GM12878 (cell line): ENCODE data around the gene NCAM1. TPM values are rescaled to one million over a fixed set of nuclear protein-coding genes. Genes with fewer than 3 reads are reported as not detected.

ENCODE experiments used
- ATAC-seq: fragments of 200-7000 bp; cut with Tn5 transposase; 3 replicates; pipeline ENCODE4 v1.9.1; 2020; ENCODE audit warnings: mild to moderate bottlenecking, moderate library complexity
- BruUV-seq: library from RNA; stranded (reverse); fragments of 400-500 nt; replicated peaks from 2 replicates; lab custom pipeline; 2021; lab: Mats Ljungman, UMichigan
- CTCF ChIA-PET: fragments of 300-600 bp; sonication (Branson Sonifier 250); formaldehyde crosslinking; extraction: SDS; loops from one replicate; lab custom pipeline; 2021; ENCODE audit warnings: inconsistent platforms; lab: Yijun Ruan, JAX
- POLR2A ChIA-PET: fragments of 350-600 bp; formaldehyde crosslinking; extraction: SDS; loops from one replicate; lab custom pipeline; 2021; ENCODE audit warnings: inconsistent platforms; lab: Charles Lee
- RAD21 ChIA-PET: fragments of 300-600 bp; sonication (Branson Sonifier 250); formaldehyde crosslinking; loops from one replicate; lab custom pipeline; 2023; ENCODE audit warnings: antibody characterized with exemption; ENCODE audit not compliant: unreplicated experiment; lab: Charles Lee
- SMC1A ChIA-PET: fragments of 300-600 bp; sonication (Branson Sonifier 250); formaldehyde crosslinking; loops from one replicate; lab custom pipeline; 2023; ENCODE audit not compliant: unreplicated experiment, uncharacterized antibody; lab: Charles Lee
- DNase-seq: peaks from one replicate; pipeline ENCODE4 v3.0.0-alpha.2; 2011; ENCODE audit warnings: low read depth, low spot score
- FAIRE-seq: peaks from 3 replicates; lab custom pipeline; 2011; peaks lifted over from hg19 to GRCh38; lab: Jason Lieb, UNC
- H2AFZ ChIP-seq: 2 replicates; pipeline ENCODE4 v1.6.0; 2011; ENCODE audit warnings: low read depth, low read length, control low read depth; ENCODE audit not compliant: control insufficient read depth
- H3K27ac ChIP-seq: 2 replicates; pipeline ENCODE4 v1.5.1; 2011; ENCODE audit warnings: control low read depth; ENCODE audit not compliant: control insufficient read depth, insufficient read depth
- H3K27me3 ChIP-seq, 2 experiments: replicated peaks in 1 of 2; 2 replicates each; pipeline versions ENCODE4 v1.6.0 to v1.6.1; 2011; ENCODE audit warnings: low read length in 1 of 2; ENCODE audit not compliant: control insufficient read depth in 2 of 2, insufficient read depth in 2 of 2
- H3K36me3 ChIP-seq, 2 experiments: 2 replicates each; pipeline ENCODE4 v1.5.1; 2011; ENCODE audit warnings: low read length in 1 of 2; ENCODE audit not compliant: control insufficient read depth in 2 of 2, insufficient read depth in 2 of 2
- H3K4me1 ChIP-seq: 2 replicates; pipeline ENCODE4 v1.6.1; 2011; ENCODE audit warnings: mild to moderate bottlenecking, low read length, moderate library complexity, mixed read lengths; ENCODE audit not compliant: control insufficient read depth, insufficient read depth
- H3K4me2 ChIP-seq: 2 replicates; pipeline ENCODE4 v1.6.0; 2011; ENCODE audit warnings: control low read depth; ENCODE audit not compliant: control insufficient read depth, insufficient read depth
- H3K4me3 ChIP-seq: fragments of 200-600 bp; sonication (generic); 2 replicates; pipeline ENCODE4 v1.5.1; 2016
- H3K79me2 ChIP-seq: 2 replicates; pipeline ENCODE4 v1.6.0; 2011; ENCODE audit warnings: low read length; ENCODE audit not compliant: control insufficient read depth, insufficient read depth
- H3K9ac ChIP-seq: 2 replicates; pipeline ENCODE4 v1.8.0; 2011; ENCODE audit warnings: low read length, control low read depth, mixed read lengths; ENCODE audit not compliant: control insufficient read depth, insufficient read depth
- H3K9me3 ChIP-seq: replicated peaks from 3 replicates; pipeline ENCODE4 v1.5.1; 2011; ENCODE audit warnings: mild to moderate bottlenecking, low read length; ENCODE audit not compliant: control insufficient read depth, insufficient read depth
- H4K20me1 ChIP-seq: 2 replicates; pipeline ENCODE4 v1.6.0; 2011; ENCODE audit not compliant: control insufficient read depth, insufficient read depth
- CREB1 ChIP-seq: IDR thresholded peaks from 2 replicates; pipeline ENCODE4 v1.6.1; 2012; ENCODE audit warnings: low read depth, mild to moderate bottlenecking, inconsistent platforms
- HCFC1 ChIP-seq: fragments of 150-350 bp; IDR thresholded peaks from 2 replicates; pipeline ENCODE4 v1.6.1; 2014; ENCODE audit warnings: low read length
- NR2C2 ChIP-seq: IDR thresholded peaks from 2 replicates; pipeline ENCODE4 v1.6.1; 2011; ENCODE audit warnings: borderline replicate concordance, low read depth; ENCODE audit not compliant: control insufficient read depth, insufficient read length
- POLR2A ChIP-seq: IDR thresholded peaks from 2 replicates; pipeline ENCODE4 v1.6.1; 2011; ENCODE audit warnings: low read depth, mild to moderate bottlenecking, low read length
- SIN3A ChIP-seq: IDR thresholded peaks from 2 replicates; pipeline ENCODE4 v1.6.1; 2012; ENCODE audit warnings: low read depth, low read length, improper control_type of control experiment
- TCF12 ChIP-seq: IDR thresholded peaks from 2 replicates; pipeline ENCODE4 v1.6.1; 2011; ENCODE audit warnings: low read depth, mild to moderate bottlenecking, low read length
- ZNF622 ChIP-seq: fragments of 450-650 bp; IDR thresholded peaks from 2 replicates; pipeline ENCODE4 v1.6.1; 2017; ENCODE audit warnings: mild to moderate bottlenecking, inconsistent platforms
- WGBS: methylation state at CpG from one replicate; pipeline ENCODE4 v1.1.6; 2016; ENCODE audit warnings: low lambda C conversion rate; ENCODE audit not compliant: insufficient replicate concordance, insufficient coverage; ENCODE audit errors: missing lambda C conversion rate; 5-methylcytosine and 5-hydroxymethylcytosine counted together
- in situ Hi-C: fragments of 300-500 bp; cut with MboI; formaldehyde crosslinking; loops from 9 replicates; pipeline ENCODE4 v1.14.3; 2018; ENCODE audit warnings: mixed read lengths
- intact Hi-C: fragments of 100-400 bp; cut with micrococcal nuclease; formaldehyde crosslinking; loops from one replicate; pipeline ENCODE4 v1.14.2; 2022; ENCODE audit not compliant: unreplicated experiment
- polyA plus RNA-seq, 11 experiments: library from polyadenylated mRNA; depleted of rRNA in 4 of 11; unstranded in 6 of 11; stranded (reverse) in 5 of 11; fragments of >200 nt; fragmentation: Nextera tagmentation in 4 of 11; fragmentation: Illumina TruSeq in 1 of 11; extraction: Ambion mirVana in 4 of 11; extraction: Trizol in 1 of 11; gene quantifications; 1 replicate in 1 of 11; 2 replicates in 10 of 11; pipeline versions ENCODE4 v1.2.1 to v1.2.3, GENCODE V29; 2011 to 2016; ENCODE audit warnings: inconsistent platforms in 2 of 11, missing spikeins in 2 of 11, low read depth in 1 of 11
- total RNA-seq, 4 experiments: library from RNA; depleted of rRNA in 3 of 4; stranded (reverse); fragments of >200 nt in 3 of 4; fragmentation: Illumina TruSeq in 1 of 4; extraction: Trizol in 1 of 4; gene quantifications; 2 replicates each; pipeline versions ENCODE4 v1.2.1 to v1.2.3, GENCODE V29; 2013 to 2021
- TF ChIP-seq, protein P1 (sequence below): fragments of 450-650 bp; IDR thresholded peaks from 2 replicates; pipeline ENCODE4 v1.6.1; 2017; ENCODE audit warnings: mild to moderate bottlenecking, moderate library complexity
- TF ChIP-seq, protein P2 (sequence below): IDR thresholded peaks from 2 replicates; pipeline ENCODE4 v1.6.1; 2012; ENCODE audit warnings: improper control_type of control experiment, low read depth, low read length; ENCODE audit not compliant: insufficient replicate concordance
- TF ChIP-seq, protein P3 (sequence below): fragments of 450-650 bp; IDR thresholded peaks from 2 replicates; pipeline ENCODE4 v1.6.1; 2017; ENCODE audit warnings: mild to moderate bottlenecking
- TF ChIP-seq, protein P4 (sequence below): IDR thresholded peaks from 2 replicates; pipeline ENCODE4 v1.6.1; 2012; ENCODE audit warnings: low read depth, low read length, improper control_type of control experiment

Gene NCAM1
- total and polyA plus RNA-seq, 10 of the 15 experiments (the other 5 are each of a cell fraction or from before 2014, with no cell fraction given) = 0.10 to 0.23 (median 0.11) TPM; not detected in 7

DNA sequence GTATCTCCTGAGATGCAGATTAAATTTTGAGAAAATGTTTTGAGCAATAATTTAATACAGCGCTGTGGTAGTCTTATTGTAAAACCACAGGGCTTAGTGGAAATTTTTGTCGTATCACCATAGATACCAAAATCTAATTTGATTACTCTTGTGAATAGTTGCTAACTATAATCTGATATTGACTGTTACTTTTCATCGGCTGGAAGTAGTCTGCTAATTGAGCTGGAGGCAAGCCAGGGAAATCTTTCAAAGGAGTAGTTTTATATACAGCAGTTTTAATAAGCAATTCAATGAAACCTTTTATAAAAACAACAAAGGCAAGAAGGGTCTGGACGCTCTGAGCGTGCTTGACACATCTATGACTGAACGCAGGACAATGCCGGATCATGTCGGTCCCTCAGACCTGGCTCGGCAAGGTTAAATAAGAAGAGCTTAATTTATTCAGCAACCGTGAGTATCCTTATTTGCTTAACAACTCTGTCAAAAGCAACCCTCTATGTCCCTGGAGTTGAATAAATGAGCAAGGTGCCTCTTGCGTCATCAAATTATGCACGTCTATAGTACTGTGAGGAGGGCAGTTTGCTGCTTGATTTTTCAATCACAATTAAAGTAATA lies 121.2 kb downstream of the NCAM1 start (continued):
- TF ChIP-seq, protein P1, sequence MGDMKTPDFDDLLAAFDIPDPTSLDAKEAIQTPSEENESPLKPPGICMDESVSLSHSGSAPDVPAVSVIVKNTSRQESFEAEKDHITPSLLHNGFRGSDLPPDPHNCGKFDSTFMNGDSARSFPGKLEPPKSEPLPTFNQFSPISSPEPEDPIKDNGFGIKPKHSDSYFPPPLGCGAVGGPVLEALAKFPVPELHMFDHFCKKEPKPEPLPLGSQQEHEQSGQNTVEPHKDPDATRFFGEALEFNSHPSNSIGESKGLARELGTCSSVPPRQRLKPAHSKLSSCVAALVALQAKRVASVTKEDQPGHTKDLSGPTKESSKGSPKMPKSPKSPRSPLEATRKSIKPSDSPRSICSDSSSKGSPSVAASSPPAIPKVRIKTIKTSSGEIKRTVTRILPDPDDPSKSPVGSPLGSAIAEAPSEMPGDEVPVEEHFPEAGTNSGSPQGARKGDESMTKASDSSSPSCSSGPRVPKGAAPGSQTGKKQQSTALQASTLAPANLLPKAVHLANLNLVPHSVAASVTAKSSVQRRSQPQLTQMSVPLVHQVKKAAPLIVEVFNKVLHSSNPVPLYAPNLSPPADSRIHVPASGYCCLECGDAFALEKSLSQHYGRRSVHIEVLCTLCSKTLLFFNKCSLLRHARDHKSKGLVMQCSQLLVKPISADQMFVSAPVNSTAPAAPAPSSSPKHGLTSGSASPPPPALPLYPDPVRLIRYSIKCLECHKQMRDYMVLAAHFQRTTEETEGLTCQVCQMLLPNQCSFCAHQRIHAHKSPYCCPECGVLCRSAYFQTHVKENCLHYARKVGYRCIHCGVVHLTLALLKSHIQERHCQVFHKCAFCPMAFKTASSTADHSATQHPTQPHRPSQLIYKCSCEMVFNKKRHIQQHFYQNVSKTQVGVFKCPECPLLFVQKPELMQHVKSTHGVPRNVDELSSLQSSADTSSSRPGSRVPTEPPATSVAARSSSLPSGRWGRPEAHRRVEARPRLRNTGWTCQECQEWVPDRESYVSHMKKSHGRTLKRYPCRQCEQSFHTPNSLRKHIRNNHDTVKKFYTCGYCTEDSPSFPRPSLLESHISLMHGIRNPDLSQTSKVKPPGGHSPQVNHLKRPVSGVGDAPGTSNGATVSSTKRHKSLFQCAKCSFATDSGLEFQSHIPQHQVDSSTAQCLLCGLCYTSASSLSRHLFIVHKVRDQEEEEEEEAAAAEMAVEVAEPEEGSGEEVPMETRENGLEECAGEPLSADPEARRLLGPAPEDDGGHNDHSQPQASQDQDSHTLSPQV = no peak

DNA sequence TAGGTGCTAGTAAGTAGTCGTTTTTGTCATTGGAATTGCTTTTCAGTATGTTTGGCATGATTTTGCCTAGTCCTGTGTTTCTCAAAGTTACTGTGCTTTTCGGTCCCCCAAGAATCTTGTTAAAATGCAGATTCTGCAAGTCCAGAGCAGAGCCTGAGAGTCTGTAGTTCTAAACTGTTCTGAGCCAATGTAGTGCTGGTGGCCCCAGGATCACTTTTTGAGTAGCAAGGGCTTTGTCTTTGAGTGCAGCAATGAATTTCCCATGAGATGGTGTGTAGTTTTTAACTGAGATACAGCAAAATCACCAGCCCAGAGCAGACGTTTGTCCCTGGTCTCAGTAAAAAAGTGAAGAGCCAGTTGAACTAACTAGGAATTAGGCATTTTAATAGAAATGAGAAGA lies 122.4 kb downstream of the NCAM1 start:
- 0% methylated on average over 3 of the region's 3 CpGs for WGBS
- POLR2A ChIA-PET = no interaction called here
- SMC1A ChIA-PET = no interaction called here
- TF ChIP-seq SIN3A (no peak), ZNF622 (no peak), NR2C2 (no peak), HCFC1 (no peak), TCF12 (no peak), POLR2A (no peak), CREB1 (no peak)
- TF ChIP-seq, protein P2, sequence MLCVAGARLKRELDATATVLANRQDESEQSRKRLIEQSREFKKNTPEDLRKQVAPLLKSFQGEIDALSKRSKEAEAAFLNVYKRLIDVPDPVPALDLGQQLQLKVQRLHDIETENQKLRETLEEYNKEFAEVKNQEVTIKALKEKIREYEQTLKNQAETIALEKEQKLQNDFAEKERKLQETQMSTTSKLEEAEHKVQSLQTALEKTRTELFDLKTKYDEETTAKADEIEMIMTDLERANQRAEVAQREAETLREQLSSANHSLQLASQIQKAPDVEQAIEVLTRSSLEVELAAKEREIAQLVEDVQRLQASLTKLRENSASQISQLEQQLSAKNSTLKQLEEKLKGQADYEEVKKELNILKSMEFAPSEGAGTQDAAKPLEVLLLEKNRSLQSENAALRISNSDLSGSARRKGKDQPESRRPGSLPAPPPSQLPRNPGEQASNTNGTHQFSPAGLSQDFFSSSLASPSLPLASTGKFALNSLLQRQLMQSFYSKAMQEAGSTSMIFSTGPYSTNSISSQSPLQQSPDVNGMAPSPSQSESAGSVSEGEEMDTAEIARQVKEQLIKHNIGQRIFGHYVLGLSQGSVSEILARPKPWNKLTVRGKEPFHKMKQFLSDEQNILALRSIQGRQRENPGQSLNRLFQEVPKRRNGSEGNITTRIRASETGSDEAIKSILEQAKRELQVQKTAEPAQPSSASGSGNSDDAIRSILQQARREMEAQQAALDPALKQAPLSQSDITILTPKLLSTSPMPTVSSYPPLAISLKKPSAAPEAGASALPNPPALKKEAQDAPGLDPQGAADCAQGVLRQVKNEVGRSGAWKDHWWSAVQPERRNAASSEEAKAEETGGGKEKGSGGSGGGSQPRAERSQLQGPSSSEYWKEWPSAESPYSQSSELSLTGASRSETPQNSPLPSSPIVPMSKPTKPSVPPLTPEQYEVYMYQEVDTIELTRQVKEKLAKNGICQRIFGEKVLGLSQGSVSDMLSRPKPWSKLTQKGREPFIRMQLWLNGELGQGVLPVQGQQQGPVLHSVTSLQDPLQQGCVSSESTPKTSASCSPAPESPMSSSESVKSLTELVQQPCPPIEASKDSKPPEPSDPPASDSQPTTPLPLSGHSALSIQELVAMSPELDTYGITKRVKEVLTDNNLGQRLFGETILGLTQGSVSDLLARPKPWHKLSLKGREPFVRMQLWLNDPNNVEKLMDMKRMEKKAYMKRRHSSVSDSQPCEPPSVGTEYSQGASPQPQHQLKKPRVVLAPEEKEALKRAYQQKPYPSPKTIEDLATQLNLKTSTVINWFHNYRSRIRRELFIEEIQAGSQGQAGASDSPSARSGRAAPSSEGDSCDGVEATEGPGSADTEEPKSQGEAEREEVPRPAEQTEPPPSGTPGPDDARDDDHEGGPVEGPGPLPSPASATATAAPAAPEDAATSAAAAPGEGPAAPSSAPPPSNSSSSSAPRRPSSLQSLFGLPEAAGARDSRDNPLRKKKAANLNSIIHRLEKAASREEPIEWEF = no peak
- TF ChIP-seq, protein P3, sequence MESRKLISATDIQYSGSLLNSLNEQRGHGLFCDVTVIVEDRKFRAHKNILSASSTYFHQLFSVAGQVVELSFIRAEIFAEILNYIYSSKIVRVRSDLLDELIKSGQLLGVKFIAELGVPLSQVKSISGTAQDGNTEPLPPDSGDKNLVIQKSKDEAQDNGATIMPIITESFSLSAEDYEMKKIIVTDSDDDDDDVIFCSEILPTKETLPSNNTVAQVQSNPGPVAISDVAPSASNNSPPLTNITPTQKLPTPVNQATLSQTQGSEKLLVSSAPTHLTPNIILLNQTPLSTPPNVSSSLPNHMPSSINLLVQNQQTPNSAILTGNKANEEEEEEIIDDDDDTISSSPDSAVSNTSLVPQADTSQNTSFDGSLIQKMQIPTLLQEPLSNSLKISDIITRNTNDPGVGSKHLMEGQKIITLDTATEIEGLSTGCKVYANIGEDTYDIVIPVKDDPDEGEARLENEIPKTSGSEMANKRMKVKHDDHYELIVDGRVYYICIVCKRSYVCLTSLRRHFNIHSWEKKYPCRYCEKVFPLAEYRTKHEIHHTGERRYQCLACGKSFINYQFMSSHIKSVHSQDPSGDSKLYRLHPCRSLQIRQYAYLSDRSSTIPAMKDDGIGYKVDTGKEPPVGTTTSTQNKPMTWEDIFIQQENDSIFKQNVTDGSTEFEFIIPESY = no peak
- TF ChIP-seq, protein P4, sequence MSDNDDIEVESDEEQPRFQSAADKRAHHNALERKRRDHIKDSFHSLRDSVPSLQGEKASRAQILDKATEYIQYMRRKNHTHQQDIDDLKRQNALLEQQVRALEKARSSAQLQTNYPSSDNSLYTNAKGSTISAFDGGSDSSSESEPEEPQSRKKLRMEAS = no peak

More for the DNA sequence above, 122.4 kb downstream of the NCAM1 start:
- H2AFZ ChIP-seq = no peak overlapping the region
- ChIA-PET CTCF (no interaction called here), RAD21 (no interaction called here)
- no peaks in the 10 kb centered on the region; a peak in 1 of 4 replicates for H3K27me3 ChIP-seq
- H4K20me1 ChIP-seq = no peaks in the 10 kb centered on the region
- no peak overlapping the region for H3K9ac ChIP-seq
- H3K4me1 ChIP-seq = no peaks in the 10 kb centered on the region
- FAIRE-seq (no peak), ATAC-seq (no peak), DNase-seq (no peak)
- intact Hi-C loops = no loop called here
- no peak overlapping the region for H3K4me2 ChIP-seq
- no peaks in the 10 kb centered on the region for H3K79me2 ChIP-seq
- in situ Hi-C loops = no loop called here
- no TSS peak for BruUV-seq
- H3K4me3 ChIP-seq = no peak overlapping the region
- no peaks in the 10 kb centered on the region for H3K9me3 ChIP-seq
- no peaks in the 10 kb centered on the region for H3K36me3 ChIP-seq
- no peak overlapping the region for H3K27ac ChIP-seq
